BLaER1 (cell line): ENCODE data around the gene NECAB3.

Source experiments
- H3K27ac ChIP-seq: shearing (Covaris generic); formaldehyde crosslinking; 2 replicates; pipeline ENCODE4 v1.8.1; 2022
- H3K27me3 ChIP-seq: shearing (Covaris generic); formaldehyde crosslinking; 2 replicates; pipeline ENCODE4 v1.8.1; 2022
- H3K36me3 ChIP-seq: shearing (Covaris generic); formaldehyde crosslinking; 2 replicates; pipeline ENCODE4 v1.8.1; 2022
- H3K4me1 ChIP-seq: shearing (Covaris generic); formaldehyde crosslinking; 2 replicates; pipeline ENCODE4 v1.8.1; 2022
- H3K4me2 ChIP-seq: shearing (Covaris generic); formaldehyde crosslinking; 2 replicates; pipeline ENCODE4 v1.8.1; 2022
- H3K4me3 ChIP-seq: shearing (Covaris generic); formaldehyde crosslinking; 2 replicates; pipeline ENCODE4 v1.8.1; 2022
- H3K9ac ChIP-seq: shearing (Covaris generic); formaldehyde crosslinking; 2 replicates; pipeline ENCODE4 v1.8.1; 2022
- H3K9me3 ChIP-seq: shearing (Covaris generic); formaldehyde crosslinking; 2 replicates; pipeline ENCODE4 v1.8.1; 2022
- H4K20me1 ChIP-seq: shearing (Covaris generic); formaldehyde crosslinking; 2 replicates; pipeline ENCODE4 v1.8.1; 2022
- Cebpa-rat ChIP-seq: shearing (Covaris generic); IDR thresholded peaks from 2 replicates; pipeline ENCODE4 v1.8.1; 2022

Gene NECAB3

DNA sequence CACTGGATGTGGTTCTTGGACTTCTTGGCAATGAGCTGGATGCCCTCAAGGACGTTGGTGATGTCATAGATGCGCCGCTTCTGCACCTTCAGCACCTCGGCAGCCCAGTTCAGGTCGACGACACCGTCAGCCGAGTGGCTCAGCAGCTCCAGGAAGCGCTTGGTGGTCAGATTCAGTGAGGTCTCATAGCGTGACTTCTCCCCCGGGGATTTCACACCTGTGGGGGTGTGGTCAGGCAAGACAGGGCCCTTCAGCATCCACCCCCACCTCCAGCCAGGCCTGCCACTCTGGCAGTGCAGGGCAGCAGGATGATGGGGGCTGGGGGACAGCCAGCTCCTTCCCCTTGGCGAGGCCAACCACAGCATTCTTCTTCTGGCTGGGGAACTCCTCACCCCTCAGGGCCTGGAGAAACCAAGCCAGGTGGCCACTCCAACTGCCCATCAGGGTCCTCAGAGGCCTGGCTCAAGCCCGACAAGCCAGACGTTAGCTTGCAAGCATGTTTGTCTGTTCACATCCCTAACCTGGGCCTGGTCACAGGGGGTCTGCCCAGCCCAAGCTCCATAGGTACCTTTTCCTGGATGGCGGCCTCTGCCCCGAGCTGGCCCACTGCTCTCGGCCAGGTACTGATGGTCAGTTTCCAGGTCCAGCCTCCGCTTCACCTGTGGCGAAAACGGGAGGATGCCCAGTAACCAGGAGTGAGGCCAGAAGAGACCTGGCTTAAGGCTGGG, 5.7 kb upstream of the NECAB3 start:
- no peak for TF ChIP-seq Cebpa-rat
- H3K27ac ChIP-seq = peak overlapping the region; percentile 53
- peak overlapping the region; percentile 56 for H3K9ac ChIP-seq
- H3K27me3 ChIP-seq = no peaks in the 10 kb centered on the region
- H3K36me3 ChIP-seq = peaks cover 72% of the 10 kb centered on the region
- H3K4me3 ChIP-seq = no peak overlapping the region
- H4K20me1 ChIP-seq = peaks cover 97% of the 10 kb centered on the region
- peaks cover 75% of the 10 kb centered on the region for H3K4me1 ChIP-seq
- peak overlapping the region; percentile 62 for H3K4me2 ChIP-seq
- H3K9me3 ChIP-seq = no peaks in the 10 kb centered on the region

GRCh38 chr20:33677991-33678702, 3.9 kb upstream of the NECAB3 start:
- H3K4me3 ChIP-seq = no peak overlapping the region
- no peaks in the 10 kb centered on the region for H3K9me3 ChIP-seq
- H3K36me3 ChIP-seq = peaks cover 67% of the 10 kb centered on the region
- no peaks in the 10 kb centered on the region for H3K27me3 ChIP-seq
- TF ChIP-seq Cebpa-rat = no peak
- no peak overlapping the region for H3K4me2 ChIP-seq
- peaks cover 70% of the 10 kb centered on the region for H3K4me1 ChIP-seq
- no peak overlapping the region for H3K9ac ChIP-seq
- H4K20me1 ChIP-seq = peaks cover 84% of the 10 kb centered on the region
- no peak overlapping the region for H3K27ac ChIP-seq

GRCh38 chr20:33676652-33677645, 2.7 kb upstream of the NECAB3 start:
- H3K9ac ChIP-seq = no peak overlapping the region
- no peak overlapping the region for H3K4me3 ChIP-seq
- no peak overlapping the region for H3K4me2 ChIP-seq
- H3K9me3 ChIP-seq = no peaks in the 10 kb centered on the region
- peaks cover 60% of the 10 kb centered on the region for H3K36me3 ChIP-seq
- H4K20me1 ChIP-seq = peaks cover 72% of the 10 kb centered on the region
- H3K4me1 ChIP-seq = peaks cover 70% of the 10 kb centered on the region
- TF ChIP-seq Cebpa-rat = no peak
- no peak overlapping the region for H3K27ac ChIP-seq
- H3K27me3 ChIP-seq = no peaks in the 10 kb centered on the region

DNA sequence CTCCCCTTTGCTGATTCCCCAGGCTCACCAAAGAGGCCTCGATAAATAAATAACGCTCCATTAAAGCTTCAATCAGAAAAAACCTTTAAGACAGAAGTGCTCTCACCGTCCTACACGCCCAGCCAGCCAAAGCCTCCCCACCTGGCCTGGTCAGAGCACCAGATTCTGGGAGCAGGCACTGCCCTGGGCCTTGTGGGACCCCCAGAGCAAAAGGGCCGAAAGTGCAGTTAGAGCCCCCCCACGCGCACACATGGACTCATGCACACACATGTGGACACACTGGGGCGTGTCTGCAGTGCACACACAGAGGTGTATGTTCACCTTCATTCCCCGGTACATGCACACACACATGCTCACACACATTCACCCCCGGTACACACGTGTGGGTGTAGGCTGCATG, 1.9 kb upstream of the NECAB3 start:
- Histone ChIP-seq H4K20me1 (peaks cover 64% of the 10 kb centered on the region), H3K9me3 (no peaks in the 10 kb centered on the region), H3K27ac (0 out of 2 replicates have a peak overlapping the region, but pooled peaks have one; percentile 22), H3K36me3 (peaks cover 61% of the 10 kb centered on the region), H3K4me1 (peaks cover 70% of the 10 kb centered on the region), H3K27me3 (no peaks in the 10 kb centered on the region), H3K4me3 (no peak overlapping the region), H3K4me2 (no peak overlapping the region), H3K9ac (no peak overlapping the region)
- TF ChIP-seq Cebpa-rat = no peak

DNA sequence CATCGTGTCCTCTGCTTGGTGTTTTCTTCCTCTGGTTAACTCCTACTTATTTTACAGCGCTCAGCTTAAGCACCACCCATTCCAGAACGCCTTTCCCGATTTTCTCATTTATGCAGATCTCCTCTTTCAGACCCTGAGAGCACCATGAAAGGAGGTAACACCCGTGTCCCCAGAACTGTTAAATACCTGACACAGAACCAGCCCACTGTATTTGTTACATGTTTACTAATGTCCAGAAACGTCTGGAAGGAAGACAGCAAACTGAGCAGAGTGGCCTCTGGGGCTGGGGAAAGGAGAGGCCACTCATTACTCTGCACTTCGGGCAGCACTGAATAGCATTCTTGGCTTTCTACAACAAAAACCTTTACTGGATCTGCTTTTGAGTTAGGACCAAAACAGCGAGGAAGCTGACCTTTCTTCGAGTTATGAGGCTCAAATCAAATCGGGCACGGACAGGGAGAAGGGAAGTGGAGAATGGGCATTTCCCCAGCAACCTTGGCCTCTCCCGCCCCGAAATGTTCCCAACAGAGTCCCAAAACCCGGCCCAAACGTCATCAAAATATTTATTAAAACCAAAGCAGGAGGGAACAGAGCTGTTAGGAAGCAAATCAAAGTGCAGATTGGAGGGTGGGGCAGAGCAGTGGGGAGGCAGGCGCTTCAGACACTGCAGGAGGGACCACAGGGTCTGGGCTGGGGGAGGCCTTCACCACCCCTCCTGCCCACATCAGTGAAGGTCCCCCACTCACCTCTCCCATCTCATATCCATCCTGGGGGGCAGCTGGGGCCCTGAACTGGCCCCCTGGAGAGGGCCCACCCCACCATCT, 1.1 kb upstream of the NECAB3 start:
- Histone ChIP-seq H3K4me1 (peaks cover 70% of the 10 kb centered on the region), H3K9me3 (no peaks in the 10 kb centered on the region), H3K9ac (no peak overlapping the region; the same call in 1 of the 2 replicates), H3K27ac (0 out of 2 replicates have a peak overlapping the region, but pooled peaks have one; percentile 22), H4K20me1 (peaks cover 56% of the 10 kb centered on the region), H3K27me3 (no peaks in the 10 kb centered on the region), H3K4me2 (peak overlapping the region; percentile 95), H3K36me3 (peaks cover 59% of the 10 kb centered on the region), H3K4me3 (no peak overlapping the region)
- no peak for TF ChIP-seq Cebpa-rat

GRCh38 chr20:33673410-33674293, 576 bp downstream of the NECAB3 start:
- H3K27me3 ChIP-seq = no peaks in the 10 kb centered on the region
- peak overlapping the region; percentile 73 for H3K4me3 ChIP-seq
- peak overlapping the region; percentile 77 for H3K27ac ChIP-seq
- H3K36me3 ChIP-seq = peaks cover 49% of the 10 kb centered on the region
- H3K4me1 ChIP-seq = peaks cover 70% of the 10 kb centered on the region
- H3K9me3 ChIP-seq = no peaks in the 10 kb centered on the region
- peaks cover 42% of the 10 kb centered on the region for H4K20me1 ChIP-seq
- H3K9ac ChIP-seq = peak overlapping the region; percentile 83
- no peak for TF ChIP-seq Cebpa-rat
- H3K4me2 ChIP-seq = peak overlapping the region; percentile 95

DNA sequence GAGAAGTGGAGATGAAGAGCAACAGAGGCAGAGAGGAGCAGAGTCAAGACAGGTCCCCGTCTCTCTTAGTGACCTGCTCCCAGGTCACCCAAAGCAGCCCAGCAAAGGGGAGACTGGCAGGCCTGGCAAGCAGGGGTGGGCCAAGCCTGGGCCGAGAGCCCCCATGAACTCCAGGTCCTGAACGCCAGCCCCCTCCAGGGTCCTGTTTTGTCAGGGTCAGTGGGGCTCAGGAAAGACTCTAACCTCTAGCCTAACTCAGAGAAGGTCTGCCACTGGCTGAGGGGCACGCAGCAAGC, 1.2 kb downstream of the NECAB3 start:
- Histone ChIP-seq H3K4me1 (peaks cover 74% of the 10 kb centered on the region), H3K4me3 (peak overlapping the region; percentile 73)

DNA sequence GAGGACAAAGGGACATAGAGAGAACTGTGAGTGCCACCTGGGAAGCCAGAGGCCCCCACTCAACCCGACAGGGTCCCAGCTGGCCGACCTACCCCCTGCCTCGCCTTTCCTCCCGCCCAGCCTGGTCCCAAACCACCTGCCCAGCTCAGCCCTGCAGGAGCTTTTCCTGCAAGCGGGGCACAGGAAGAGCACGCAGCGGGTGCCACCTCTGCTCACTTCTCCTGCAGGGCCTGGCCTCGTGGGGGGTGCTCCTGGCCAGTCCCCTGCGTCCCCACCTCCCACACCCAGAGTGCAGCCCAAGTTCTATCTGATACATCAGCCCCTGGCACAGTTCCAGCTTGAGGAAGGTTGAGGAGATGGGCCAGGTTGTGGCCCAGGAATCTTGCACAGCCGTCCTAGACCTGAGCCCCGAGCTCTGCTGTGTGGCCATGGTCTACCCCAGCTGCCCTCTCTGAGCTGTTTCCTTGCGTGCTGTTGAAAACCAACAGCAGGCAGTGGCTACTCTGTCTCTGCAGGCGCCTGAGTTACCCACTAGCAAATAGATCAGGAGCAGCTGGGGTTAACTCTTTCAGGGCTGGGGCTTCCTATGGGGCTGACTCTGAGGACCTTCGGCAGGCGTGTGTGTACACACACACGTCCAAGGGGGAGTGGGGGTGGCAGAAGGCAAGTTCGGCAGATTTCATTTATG, 1.7 kb downstream of the NECAB3 start:
- H3K27ac ChIP-seq = peak overlapping the region; percentile 77
- no peak for TF ChIP-seq Cebpa-rat

More for the DNA sequence above, 1.2 kb downstream of the NECAB3 start:
- peaks cover 46% of the 10 kb centered on the region for H3K36me3 ChIP-seq
- H3K9ac ChIP-seq = peak overlapping the region; percentile 83
- H3K4me2 ChIP-seq = peak overlapping the region; percentile 95
- no peaks in the 10 kb centered on the region for H3K9me3 ChIP-seq
- H3K27ac ChIP-seq = peak overlapping the region; percentile 77
- H3K27me3 ChIP-seq = no peaks in the 10 kb centered on the region
- peaks cover 42% of the 10 kb centered on the region for H4K20me1 ChIP-seq
- TF ChIP-seq Cebpa-rat = no peak

More for the DNA sequence above, 1.7 kb downstream of the NECAB3 start:
- Histone ChIP-seq H3K27me3 (no peaks in the 10 kb centered on the region), H3K4me3 (peak overlapping the region; percentile 73), H4K20me1 (peaks cover 38% of the 10 kb centered on the region), H3K4me1 (peaks cover 78% of the 10 kb centered on the region), H3K4me2 (peak overlapping the region; percentile 95), H3K9me3 (no peaks in the 10 kb centered on the region), H3K36me3 (peaks cover 41% of the 10 kb centered on the region), H3K9ac (peak overlapping the region; percentile 83)
